H9 (cell line): ENCODE measurements around the gene CAPNS1. TPM values are rescaled to one million over a fixed set of nuclear protein-coding genes. Genes with fewer than 3 reads are reported as not detected.
A peak's percentile ranks its signal among the peaks of the same experiment; 100 is the strongest.

Experiments
- DNase-seq: peaks from one replicate; pipeline ENCODE4 v3.0.0-alpha.2; 2017
- H2AFZ ChIP-seq: one replicate; pipeline ENCODE4 v1.6.1; 2013; ENCODE audit warnings: mild to moderate bottlenecking, low read length, control low read depth, moderate library complexity
- H2AK5ac ChIP-seq: 2 replicates; pipeline ENCODE4 v1.6.1; 2013; ENCODE audit warnings: low read length, control low read depth, mixed read lengths; ENCODE audit not compliant: insufficient read length
- H2BK120ac ChIP-seq: one replicate; pipeline ENCODE4 v1.6.1; 2013; ENCODE audit warnings: low read depth, mild to moderate bottlenecking, low read length, control low read depth, inconsistent platforms; ENCODE audit not compliant: poor library complexity, severe bottlenecking
- H2BK12ac ChIP-seq: 2 replicates; pipeline ENCODE4 v1.6.1; 2013; ENCODE audit warnings: low read length, control low read depth, mixed read lengths, low read depth; ENCODE audit not compliant: insufficient read length
- H2BK15ac ChIP-seq: 2 replicates; pipeline ENCODE4 v1.6.1; 2013; ENCODE audit warnings: low read depth, low read length, control low read depth
- H2BK20ac ChIP-seq: one replicate; pipeline ENCODE4 v1.6.1; 2013; ENCODE audit warnings: low read depth, mild to moderate bottlenecking, low read length, control low read depth, inconsistent platforms; ENCODE audit not compliant: poor library complexity, severe bottlenecking
- H2BK5ac ChIP-seq: 2 replicates; pipeline ENCODE4 v1.6.1; 2013; ENCODE audit warnings: low read length, control low read depth, mixed read lengths; ENCODE audit not compliant: insufficient read length
- H3K14ac ChIP-seq: 2 replicates; pipeline ENCODE4 v1.6.1; 2013; ENCODE audit warnings: low read length, control low read depth; ENCODE audit not compliant: insufficient read depth
- H3K18ac ChIP-seq: 2 replicates; pipeline ENCODE4 v1.6.1; 2013; ENCODE audit warnings: low read depth, mild to moderate bottlenecking, mixed read lengths, low read length, control low read depth; ENCODE audit not compliant: insufficient read length
- H3K23ac ChIP-seq: 2 replicates; pipeline ENCODE4 v1.6.1; 2013; ENCODE audit warnings: low read length, control low read depth, mixed read lengths, low read depth; ENCODE audit not compliant: insufficient read length
- H3K23me2 ChIP-seq: 2 replicates; pipeline ENCODE4 v1.6.1; 2013; ENCODE audit warnings: low read depth, mild to moderate bottlenecking, mixed read lengths, low read length, control low read depth; ENCODE audit not compliant: insufficient read length, poor library complexity, severe bottlenecking
- H3K27ac ChIP-seq: 2 replicates; pipeline ENCODE4 v1.5.1; 2013; ENCODE audit warnings: low read length, control low read depth, mixed read lengths, low read depth; ENCODE audit not compliant: insufficient read length
- H3K27me3 ChIP-seq: 2 replicates; pipeline ENCODE4 v1.6.1; 2013; ENCODE audit warnings: low read length, control low read depth, inconsistent platforms; ENCODE audit not compliant: insufficient read depth
- H3K4ac ChIP-seq: 2 replicates; pipeline ENCODE4 v1.6.1; 2013; ENCODE audit warnings: low read depth, mild to moderate bottlenecking, control low read depth, inconsistent platforms, low read length, moderate library complexity
- H3K4me1 ChIP-seq: 2 replicates; pipeline ENCODE4 v1.6.1; 2013; ENCODE audit warnings: low read length, control low read depth, inconsistent platforms; ENCODE audit not compliant: insufficient read depth
- H3K4me2 ChIP-seq: 2 replicates; pipeline ENCODE4 v1.6.1; 2013; ENCODE audit warnings: low read length, control low read depth, mixed read lengths; ENCODE audit not compliant: insufficient read length, insufficient read depth
- H3K56ac ChIP-seq: 2 replicates; pipeline ENCODE4 v1.6.1; 2013; ENCODE audit warnings: low read depth, mild to moderate bottlenecking, mixed read lengths, low read length, control low read depth; ENCODE audit not compliant: insufficient read length
- H3K79me1 ChIP-seq: 2 replicates; pipeline ENCODE4 v1.6.1; 2013; ENCODE audit warnings: low read depth, mild to moderate bottlenecking, moderate library complexity, low read length, control low read depth, inconsistent platforms; ENCODE audit not compliant: insufficient read depth, poor library complexity, severe bottlenecking
- H3K79me2 ChIP-seq: 2 replicates; pipeline ENCODE4 v1.6.1; 2013; ENCODE audit warnings: low read length, control low read depth, inconsistent platforms; ENCODE audit not compliant: insufficient read depth
- H3K9ac ChIP-seq: 2 replicates; pipeline ENCODE4 v1.6.1; 2013; ENCODE audit warnings: low read length, control low read depth, mixed read lengths; ENCODE audit not compliant: insufficient read length; ENCODE audit errors: extremely low read depth
- H3K9me3 ChIP-seq: one replicate; pipeline ENCODE4 v1.6.1; 2013; ENCODE audit warnings: low read depth, low read length, inconsistent platforms; ENCODE audit not compliant: control insufficient read depth
- H3T11ph ChIP-seq: one replicate; pipeline ENCODE4 v1.6.1; 2013; ENCODE audit warnings: mild to moderate bottlenecking, low read length, control low read depth, inconsistent platforms
- H4K20me1 ChIP-seq: one replicate; pipeline ENCODE4 v1.6.1; 2013; ENCODE audit not compliant: control insufficient read depth, insufficient read length, insufficient read depth
- H4K5ac ChIP-seq: 2 replicates; pipeline ENCODE4 v1.6.1; 2013; ENCODE audit warnings: low read depth, mild to moderate bottlenecking, mixed read lengths, low read length, control low read depth; ENCODE audit not compliant: insufficient read length
- H4K8ac ChIP-seq: replicated peaks from 2 replicates; pipeline ENCODE4 v1.6.1; 2013; ENCODE audit warnings: low read length, control low read depth, mixed read lengths, low read depth; ENCODE audit not compliant: insufficient read length
- H4K91ac ChIP-seq: 2 replicates; pipeline ENCODE4 v1.6.1; 2013; ENCODE audit warnings: low read depth, mild to moderate bottlenecking, moderate library complexity, mixed read lengths, low read length, control low read depth; ENCODE audit not compliant: insufficient read length
- H3K27ac Mint-ChIP-seq, 3 experiments: 2 replicates in 2 of 3; 3 replicates in 1 of 3; pipeline ENCODE4 v1.8.0; 2020 to 2021; ENCODE audit warnings: mixed read lengths in 3 of 3, mild to moderate bottlenecking in 1 of 3, moderate library complexity in 1 of 3
- H3K27me3 Mint-ChIP-seq: 2 replicates; pipeline ENCODE4 v1.8.0; 2021; ENCODE audit warnings: low read depth, mild to moderate bottlenecking, moderate library complexity, mixed read lengths
- H3K36me3 Mint-ChIP-seq, 3 experiments: 2 replicates in 2 of 3; 3 replicates in 1 of 3; pipeline ENCODE4 v1.8.0; 2020 to 2021; ENCODE audit warnings: low read depth in 3 of 3, mixed read lengths in 3 of 3; ENCODE audit not compliant: insufficient read depth in 1 of 3
- H3K4me1 Mint-ChIP-seq, 2 experiments: 2 replicates each; pipeline ENCODE4 v1.8.0; 2020; ENCODE audit warnings: mixed read lengths in 2 of 2
- H3K4me3 Mint-ChIP-seq, 2 experiments: 2 replicates in 1 of 2; 3 replicates in 1 of 2; pipeline ENCODE4 v1.8.0; 2020 to 2021; ENCODE audit warnings: mild to moderate bottlenecking in 2 of 2, mixed read lengths in 2 of 2, moderate library complexity in 1 of 2
- H3K9me3 Mint-ChIP-seq, 2 experiments: 2 replicates in 1 of 2; 3 replicates in 1 of 2; pipeline ENCODE4 v1.8.0; 2020; ENCODE audit warnings: mild to moderate bottlenecking in 2 of 2, mixed read lengths in 2 of 2, moderate library complexity in 1 of 2
- CTCF ChIP-seq: fragments of 200-600 bp; sonication (generic); conservative IDR thresholded peaks from 3 replicates; pipeline ENCODE4 v1.8.0; 2021; ENCODE audit warnings: antibody characterized with exemption, mild to moderate bottlenecking
- WGBS: extraction: QIAGEN DNeasy Blood & Tissue Kit; methylation state at CpG from one replicate; pipeline ENCODE4 v1.1.7; 2013; ENCODE audit warnings: missing lambda C conversion rate, low lambda C conversion rate, mixed read lengths; ENCODE audit not compliant: insufficient read length; ENCODE audit errors: extremely low coverage; 5-methylcytosine and 5-hydroxymethylcytosine counted together
- total RNA-seq: library from RNA; stranded (reverse); gene quantifications from 2 replicates; pipeline ENCODE4 v1.2.1, GENCODE V29; 2021

CAPNS1 gene
- total RNA-seq, 1 experiment from 2014 or later, result 399 TPM

DNA sequence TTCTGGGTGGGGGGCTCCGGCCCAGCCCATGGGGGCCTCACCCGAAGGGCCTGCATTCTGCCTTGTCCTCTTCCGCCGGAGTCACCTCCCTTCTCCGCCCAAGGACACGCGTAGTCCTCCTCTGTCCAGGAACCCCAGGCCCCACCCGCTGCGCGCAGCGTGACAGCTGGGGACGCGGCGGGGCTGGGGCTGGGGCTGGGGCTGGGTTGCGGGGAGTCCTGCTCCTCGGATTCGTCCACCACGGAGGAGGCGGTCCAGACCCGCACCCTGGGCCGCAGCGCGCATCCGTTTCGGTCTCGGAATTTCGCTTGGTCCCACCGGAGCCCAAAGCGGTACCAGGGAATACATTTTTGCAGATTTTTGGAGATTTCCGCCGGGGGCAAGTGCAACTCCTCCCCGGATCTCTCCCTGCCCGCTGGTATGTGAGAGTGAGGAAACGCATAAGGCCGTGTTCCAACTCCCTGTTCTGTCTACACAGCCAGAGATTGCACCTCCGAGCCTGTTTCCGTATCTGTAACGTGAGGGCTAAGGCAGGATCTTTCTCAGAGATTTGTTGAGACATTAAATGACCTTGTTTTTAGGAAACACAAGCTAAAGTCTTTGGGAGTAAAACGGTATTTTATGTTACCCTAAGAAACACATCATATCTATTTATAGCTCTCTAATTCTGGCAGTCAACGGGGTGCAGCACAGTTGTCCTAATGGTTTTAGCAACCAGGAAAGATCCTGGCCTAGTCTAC is 12.7 kb downstream of the CAPNS1 start, which contains the start of gene COX7A1:
Gene COX7A1, minus strand, starts transcription at position 96 of the 740 bp plus-strand sequence. Its CDS starts 40 bp downstream, at position 56.
- Histone ChIP-seq H3K4ac (no peak within 1 kb of the TSS), H3K79me2 (no peaks in the 10 kb centered on the region), H2AFZ (no peak within 1 kb of the TSS), H4K8ac (no peak within 1 kb of the TSS), H4K91ac (no peak within 1 kb of the TSS), H3K9me3 (no peaks in the 10 kb centered on the region), H3K27ac (no peak within 1 kb of the TSS), H3K4me1 (no peaks in the 10 kb centered on the region), H2BK15ac (no peak within 1 kb of the TSS), H3K79me1 (no peaks in the 10 kb centered on the region), H2AK5ac (no peak within 1 kb of the TSS), H2BK120ac (no peak within 1 kb of the TSS), H2BK20ac (no peak within 1 kb of the TSS), H3K4me2 (no peak within 1 kb of the TSS), H3K23ac (no peak within 1 kb of the TSS), H3K9ac (no peak within 1 kb of the TSS), H3T11ph (no peak within 1 kb of the TSS), H4K5ac (no peak within 1 kb of the TSS), H3K27me3 (no peaks in the 10 kb centered on the region), H4K20me1 (no peaks in the 10 kb centered on the region), H3K56ac (no peak within 1 kb of the TSS), H3K14ac (no peak within 1 kb of the TSS), H2BK5ac (no peak within 1 kb of the TSS), H2BK12ac (no peak within 1 kb of the TSS), H3K18ac (no peak within 1 kb of the TSS), H3K23me2 (no peaks in the 10 kb centered on the region)
- TF ChIP-seq CTCF, result no peak
- Mint-ChIP-seq H3K9me3 (no peaks in the 10 kb centered on the region; a peak in 1 of 5 replicates), H3K4me3 (no peak within 1 kb of the TSS), H3K27me3 (no peaks in the 10 kb centered on the region), H3K27ac (peak within 1 kb of the TSS in 2 of 3 experiments; percentile 66 to 86; a peak in 3 of 7 replicates), H3K4me1 (peaks cover 24% of the 10 kb centered on the region in 2 experiments), H3K36me3 (peaks cover 30 to 58% (median 51%) of the 10 kb centered on the region in 3 experiments; a peak in 6 of 7 replicates)
- no CpG with 5 or more reads among the region's 40 CpGs for WGBS
- no peak for DNase-seq
